HG02642 (cell line): ENCODE data around the gene SMCO4.

Experiments
- ATAC-seq: cut with Tn5 transposase; IDR thresholded peaks from one replicate; pipeline ENCODE4 v1.9.1; 2021; ENCODE audit warnings: mild to moderate bottlenecking; ENCODE audit not compliant: unreplicated experiment, poor library complexity

Gene SMCO4

DNA sequence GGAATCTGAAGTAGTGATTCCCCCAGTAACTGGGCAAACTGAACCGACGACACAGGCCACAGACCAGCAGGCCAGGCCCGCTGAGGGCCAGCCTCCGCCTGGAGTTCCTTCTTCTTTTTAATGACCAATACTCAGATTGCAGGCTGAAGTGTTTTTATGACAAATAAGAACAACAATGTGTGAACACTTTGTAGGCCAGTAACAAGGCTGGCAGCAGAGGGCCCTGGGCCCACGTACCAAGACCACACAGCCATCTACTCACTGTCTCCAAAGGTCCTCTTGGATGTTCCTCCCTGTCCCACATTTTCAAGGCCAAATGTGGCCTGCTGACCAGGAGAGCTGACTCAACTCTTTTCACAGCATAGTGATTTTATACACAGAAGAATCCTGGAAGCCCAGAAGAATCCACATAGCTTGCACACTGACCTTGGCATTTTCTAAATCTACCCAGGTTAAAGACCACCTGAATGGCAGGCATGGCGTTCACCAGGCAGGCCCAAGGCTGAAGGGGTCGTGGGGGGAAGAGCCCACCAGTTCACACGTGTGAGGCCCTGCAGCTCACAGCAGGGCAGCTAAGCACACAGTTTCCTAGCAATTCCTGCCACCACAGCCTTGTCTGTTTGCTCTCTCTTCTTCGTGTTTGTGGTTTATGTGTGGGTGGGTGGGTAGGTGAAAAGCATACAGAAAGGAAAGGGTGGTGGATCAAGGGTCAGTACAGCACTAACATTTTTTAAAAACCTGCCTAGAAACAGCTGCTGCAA lies 13.3 kb downstream of the SMCO4 start:
- ATAC-seq = peak; percentile 41

DNA sequence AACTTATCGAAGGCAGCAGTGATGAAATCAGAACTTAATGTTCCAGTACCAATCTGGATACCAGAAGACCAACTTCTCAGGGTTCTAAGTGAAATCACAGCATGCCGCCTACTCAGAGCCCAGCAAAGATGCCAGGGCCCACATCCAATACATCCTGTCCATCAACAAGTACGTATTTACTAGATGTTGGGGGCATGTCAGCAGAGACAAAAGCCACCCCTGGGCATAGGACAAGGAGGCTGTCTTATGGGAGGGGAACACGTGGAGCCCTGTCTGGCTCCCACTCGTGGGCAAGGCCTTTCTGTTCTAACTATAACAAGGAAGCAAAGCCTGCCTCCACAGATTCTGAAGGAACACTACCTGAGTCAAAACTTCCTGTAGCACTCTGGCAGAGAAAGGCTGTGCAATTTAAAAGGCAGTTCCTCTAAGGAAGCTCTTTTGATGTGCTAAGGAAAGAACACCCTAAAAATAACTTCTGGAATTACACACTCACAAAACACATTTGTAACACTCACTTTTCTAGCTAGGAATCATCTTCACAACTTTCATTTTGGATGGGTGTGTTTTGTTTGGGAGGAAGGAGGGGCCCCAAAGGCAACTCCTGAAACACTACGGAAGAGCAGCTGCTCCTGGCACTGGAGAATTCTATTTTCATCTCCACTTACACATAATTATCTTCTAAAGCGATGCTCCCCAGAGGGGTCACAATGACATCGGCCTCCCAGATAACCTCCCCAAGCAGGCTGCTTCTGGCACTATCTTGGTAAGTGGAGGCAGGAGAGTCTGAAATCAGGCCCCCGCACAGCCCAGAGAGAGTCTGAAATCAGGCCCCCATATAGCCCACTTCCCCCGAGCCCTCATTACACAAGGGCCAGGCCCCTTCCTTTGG lies 14.2 kb downstream of the SMCO4 start:
- ATAC-seq = no peak

DNA sequence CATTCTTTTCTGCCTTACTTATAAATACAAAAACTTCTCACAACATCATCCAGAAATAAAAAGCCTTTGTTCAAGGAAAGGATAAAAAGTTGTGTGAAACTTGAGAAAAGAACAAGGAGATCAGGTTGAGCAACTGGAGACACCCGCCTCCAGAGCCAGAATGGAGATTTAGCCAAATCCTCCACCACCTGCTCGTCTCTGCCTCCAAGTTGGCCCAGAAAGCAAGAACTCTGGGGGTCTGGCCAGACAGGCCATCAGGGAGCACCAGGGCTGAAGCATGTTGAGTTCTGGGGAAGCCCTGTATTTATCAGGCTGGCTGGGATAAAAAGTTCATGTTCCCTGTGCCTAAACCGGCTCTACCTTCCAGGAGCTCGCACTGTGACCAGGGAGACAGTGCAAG lies 14.9 kb downstream of the SMCO4 start:
- ATAC-seq = no peak

GRCh38 chr11:93526641-93527583 lies 16.3 kb downstream of the SMCO4 start:
- no peak for ATAC-seq

- ATAC-seq = no peak
Observed at GRCh38 chr11:93526346-93526633, 16.9 kb downstream of the SMCO4 start.

- ATAC-seq = peak; percentile 24
Observed at GRCh38 chr11:93525601-93526345, 17.4 kb downstream of the SMCO4 start.

DNA sequence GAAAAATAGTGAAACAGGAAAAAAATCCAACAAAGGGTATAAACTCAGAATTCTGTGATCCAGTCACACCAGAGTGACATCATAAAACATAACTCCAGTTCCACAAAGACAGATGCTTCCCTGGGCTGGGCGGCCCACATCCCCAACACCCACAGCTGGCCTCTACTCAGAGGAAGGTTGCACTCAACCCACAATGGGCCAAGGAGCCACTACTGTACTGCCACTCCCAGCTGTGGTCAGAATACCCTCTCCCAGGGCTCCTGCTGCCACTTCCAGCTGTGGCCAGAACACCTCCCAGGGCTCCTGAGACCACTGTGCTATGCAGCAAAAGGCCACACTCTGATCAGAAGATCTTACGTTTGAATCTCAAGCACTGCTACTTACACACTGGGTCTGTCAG lies 18.3 kb downstream of the SMCO4 start:
- no peak for ATAC-seq

GRCh38 chr11:93524173-93524536 lies 19.0 kb downstream of the SMCO4 start:
- ATAC-seq = peak; percentile 41

- no peak for ATAC-seq
Observed at GRCh38 chr11:93520726-93521509, 22.3 kb downstream of the SMCO4 start.

DNA sequence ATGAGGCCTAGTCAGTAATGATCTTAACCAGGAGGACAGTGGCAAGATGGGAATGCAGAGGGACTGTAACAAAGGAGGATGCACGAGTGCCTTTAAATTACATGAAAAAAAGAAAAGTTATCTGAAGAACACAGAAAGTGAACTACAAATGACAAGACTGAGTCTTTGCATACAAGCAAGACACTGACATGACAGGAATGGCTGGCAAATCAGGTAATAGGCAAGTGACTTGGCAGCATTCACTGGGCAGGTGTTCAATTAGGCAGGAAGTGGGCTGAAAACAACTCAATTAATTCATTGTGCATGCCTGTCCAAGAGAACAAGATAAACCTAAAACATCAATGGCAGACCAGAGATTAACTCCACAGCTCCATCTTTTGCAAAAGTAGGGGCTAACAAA lies 24.0 kb downstream of the SMCO4 start:
- ATAC-seq = no peak

DNA sequence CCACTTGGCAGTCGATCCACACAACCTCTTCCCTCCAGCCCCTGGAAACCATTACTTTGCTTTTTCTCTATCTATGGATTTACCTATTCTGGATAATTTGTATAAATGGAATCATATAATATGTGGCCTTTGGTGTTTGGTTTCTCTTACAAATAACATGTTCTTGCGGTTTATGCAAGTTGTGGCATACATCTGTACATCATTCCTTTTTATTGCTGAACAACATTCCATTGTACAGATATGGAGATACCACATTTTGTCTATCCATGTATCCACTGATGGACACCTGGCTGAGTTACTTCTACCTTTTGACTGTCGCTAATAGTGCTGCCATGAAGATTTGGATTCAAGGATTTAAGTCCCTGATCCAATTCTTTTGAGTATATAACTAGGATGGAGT lies 25.1 kb downstream of the SMCO4 start:
- ATAC-seq = no peak

- no peak for ATAC-seq
Observed at GRCh38 chr11:93517611-93518010, 25.6 kb downstream of the SMCO4 start.

DNA sequence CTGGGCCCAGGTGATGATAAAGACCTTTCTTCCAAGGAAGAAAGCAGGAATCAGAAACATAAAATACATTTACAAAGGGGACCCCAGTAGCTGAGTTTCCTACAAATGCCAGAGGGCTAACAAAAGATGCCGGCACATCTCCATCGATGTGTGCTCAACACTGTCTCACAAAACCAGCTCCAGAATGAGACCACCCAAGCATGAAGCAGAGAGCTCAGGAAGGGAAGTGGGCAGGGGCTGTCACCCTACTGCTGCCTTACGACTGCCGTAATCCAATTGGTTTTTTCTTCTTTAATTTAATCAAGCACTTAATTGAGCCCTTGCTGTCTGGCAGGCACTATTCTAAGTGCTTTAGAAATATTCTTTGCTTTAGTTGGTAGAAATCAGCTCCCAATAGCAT lies 26.1 kb downstream of the SMCO4 start:
- no peak for ATAC-seq

- no peak for ATAC-seq
Observed at GRCh38 chr11:93515441-93516025, 27.7 kb downstream of the SMCO4 start.

GRCh38 chr11:93514712-93515111 lies 28.5 kb downstream of the SMCO4 start:
- ATAC-seq = no peak

GRCh38 chr11:93513772-93514171 lies 29.4 kb downstream of the SMCO4 start:
- no peak for ATAC-seq

- ATAC-seq = peak; percentile 74
Observed at GRCh38 chr11:93512949-93513667, 30.1 kb downstream of the SMCO4 start.

GRCh38 chr11:93512073-93512475 lies 31.1 kb downstream of the SMCO4 start:
- peak; percentile 88 for ATAC-seq
